HG02884 (cell line): ENCODE data around the gene KIF19.

Source experiments
- ATAC-seq: cut with Tn5 transposase; IDR thresholded peaks from one replicate; pipeline ENCODE4 v1.9.1; 2021; ENCODE audit warnings: mild to moderate bottlenecking, moderate library complexity; ENCODE audit not compliant: unreplicated experiment

The KIF19 gene

DNA sequence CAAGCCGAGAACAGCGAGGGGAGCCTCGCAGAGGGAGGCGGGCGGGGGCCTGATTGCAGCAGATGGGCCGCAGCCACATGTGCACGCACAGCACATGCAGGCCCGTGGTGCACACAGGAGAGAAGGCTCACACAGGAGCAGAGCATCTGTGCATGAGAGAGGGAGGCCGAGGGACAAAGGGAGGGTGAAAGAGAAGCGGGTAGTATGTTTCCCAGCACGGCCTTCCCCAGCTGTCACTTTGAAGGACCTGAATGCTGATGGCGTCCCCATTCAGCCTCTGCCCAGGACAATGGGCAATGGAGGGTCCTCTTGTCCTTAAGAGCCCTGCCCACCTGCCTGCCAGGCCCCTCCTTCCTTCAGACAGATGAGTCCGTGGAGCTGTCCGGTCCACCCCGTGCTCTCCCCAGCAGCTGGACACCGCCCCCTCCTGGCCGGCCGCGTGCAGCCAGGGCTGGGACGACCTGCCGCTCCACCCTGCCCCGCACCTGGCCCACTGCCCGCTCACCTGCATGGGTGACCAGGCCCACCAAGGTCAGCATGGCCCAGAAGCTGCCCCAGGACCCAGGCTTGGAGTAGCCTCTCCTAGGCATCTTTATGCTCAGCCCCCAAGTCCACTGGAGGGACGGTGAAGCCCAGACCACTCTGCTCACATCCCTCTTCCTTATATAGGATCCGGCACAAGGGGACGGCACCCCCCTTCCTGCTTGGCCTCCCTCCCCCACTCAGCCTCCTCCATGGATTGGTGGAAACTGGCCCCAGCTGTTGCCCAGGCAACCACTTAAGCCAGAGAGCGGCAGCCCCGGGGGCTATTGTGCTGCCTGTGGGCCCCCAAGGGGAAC lies 35.4 kb downstream of the KIF19 start, which contains the start of gene BTBD17:
BTBD17 (minus strand) TSS at position 639 of the 839 bp plus-strand sequence; CDS start at position 590, 49 bp downstream.
- no peak for ATAC-seq

DNA sequence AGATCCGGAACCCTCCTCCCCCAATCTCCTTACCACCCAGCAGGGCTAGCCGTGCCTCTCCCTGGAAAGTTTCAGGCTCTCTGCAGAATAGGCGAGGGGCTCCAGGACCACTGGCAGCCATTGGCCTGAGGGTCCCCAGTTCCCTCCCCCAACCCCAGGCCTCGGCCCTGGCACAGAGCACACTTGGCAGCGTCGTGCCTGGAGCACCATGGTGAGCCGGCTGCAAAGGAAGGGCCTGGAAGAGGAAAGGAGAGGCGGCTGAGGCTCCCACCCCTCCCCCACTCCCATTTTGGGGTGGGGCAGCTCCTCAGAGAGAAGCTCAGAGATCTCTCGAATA lies 36.0 kb downstream of the KIF19 start:
- ATAC-seq = no peak

DNA sequence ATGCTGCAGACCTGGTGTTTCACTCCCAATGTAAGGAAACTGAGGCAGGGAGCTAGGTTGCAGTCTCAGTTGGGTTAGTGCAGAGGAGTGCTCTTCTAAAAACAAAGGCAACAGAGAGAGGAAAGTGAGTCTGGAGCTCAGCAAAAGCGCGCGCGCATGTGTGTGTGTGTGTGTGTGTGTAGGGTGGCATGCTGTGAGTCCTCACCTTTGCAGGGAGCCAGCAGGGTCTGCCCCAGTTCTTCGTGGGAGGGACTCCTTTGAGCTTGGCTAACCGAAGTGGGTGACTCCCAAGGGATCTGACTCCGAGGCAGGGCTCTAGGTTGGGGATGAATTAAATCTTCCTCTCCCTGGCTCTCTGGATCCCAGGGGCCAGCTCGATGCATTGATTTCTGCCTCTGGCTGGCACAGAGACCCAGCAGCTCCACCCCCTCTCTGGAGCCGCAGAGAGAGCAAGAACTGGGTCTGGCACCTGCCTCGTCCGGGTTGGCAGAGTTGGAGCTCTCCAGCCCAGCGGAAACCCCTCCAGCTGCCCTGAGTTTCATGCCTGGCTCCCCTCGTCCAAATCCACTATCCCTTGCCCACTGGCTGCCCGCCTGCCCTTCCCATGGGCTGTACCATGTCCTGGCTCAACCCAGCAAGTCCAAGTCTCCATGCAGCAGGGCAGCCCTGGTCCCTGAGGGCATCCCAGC lies 36.9 kb downstream of the KIF19 start:
- ATAC-seq = no peak

DNA sequence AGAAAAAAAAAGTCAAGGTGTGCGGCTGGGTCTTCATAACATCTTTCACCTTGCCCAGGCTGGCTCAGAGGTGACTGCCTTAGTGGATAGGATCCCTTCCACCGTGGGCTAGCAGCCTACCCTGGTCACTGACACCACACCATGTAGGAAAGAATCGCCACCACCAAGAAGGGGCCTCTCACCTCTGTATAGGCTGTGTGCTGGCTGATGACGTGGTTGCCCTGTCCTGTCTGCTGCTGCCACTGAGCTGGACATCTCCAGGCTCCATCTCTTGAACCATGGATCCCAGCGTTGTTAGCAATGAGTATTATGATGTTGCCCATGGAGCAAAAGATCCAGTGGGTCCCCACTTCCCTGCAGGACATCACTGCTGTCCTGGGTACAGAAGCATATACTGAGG lies 41.2 kb downstream of the KIF19 start, which contains the start of gene GPR142:
GPR142 (plus strand) TSS at position 301 of the 400 bp plus-strand sequence. CDS start 2,035 bp downstream, outside the sequence.
- no peak for ATAC-seq

DNA sequence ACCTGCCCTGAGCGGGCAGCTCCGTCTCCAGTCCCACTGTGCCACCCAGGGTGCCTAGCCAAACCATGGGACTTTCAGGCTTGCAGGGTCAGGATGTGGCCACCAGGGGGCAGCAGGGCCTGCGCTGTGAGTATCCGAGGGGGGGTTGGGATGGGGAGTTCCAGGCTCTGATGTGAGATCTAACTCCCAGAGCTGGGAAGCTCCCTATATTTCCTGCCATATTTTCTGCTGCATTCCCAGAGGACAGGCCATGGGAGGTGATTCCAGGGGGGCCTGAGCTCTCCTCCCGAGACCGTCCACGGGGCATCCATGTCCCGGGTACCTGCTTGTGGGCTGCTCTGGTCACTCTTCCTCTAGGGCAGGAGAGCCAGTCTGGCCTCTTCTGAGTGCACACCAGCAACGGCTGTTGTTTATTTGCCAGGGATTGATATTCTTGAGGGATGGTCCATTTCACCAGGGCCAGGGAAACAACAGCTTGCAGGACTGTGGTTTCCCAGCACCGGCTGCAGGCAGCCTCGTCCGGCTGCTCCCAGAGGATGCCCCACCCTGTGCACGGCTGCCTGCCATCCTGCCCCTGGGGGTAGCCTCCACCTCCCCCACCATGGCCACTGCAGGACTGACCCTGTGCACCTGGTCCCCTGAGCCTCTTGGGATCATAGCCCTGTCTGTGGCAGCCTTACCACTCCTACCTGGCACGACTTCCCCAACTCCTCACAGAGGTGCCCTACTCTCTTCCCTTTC lies 42.5 kb downstream of the KIF19 start:
- no peak for ATAC-seq

DNA sequence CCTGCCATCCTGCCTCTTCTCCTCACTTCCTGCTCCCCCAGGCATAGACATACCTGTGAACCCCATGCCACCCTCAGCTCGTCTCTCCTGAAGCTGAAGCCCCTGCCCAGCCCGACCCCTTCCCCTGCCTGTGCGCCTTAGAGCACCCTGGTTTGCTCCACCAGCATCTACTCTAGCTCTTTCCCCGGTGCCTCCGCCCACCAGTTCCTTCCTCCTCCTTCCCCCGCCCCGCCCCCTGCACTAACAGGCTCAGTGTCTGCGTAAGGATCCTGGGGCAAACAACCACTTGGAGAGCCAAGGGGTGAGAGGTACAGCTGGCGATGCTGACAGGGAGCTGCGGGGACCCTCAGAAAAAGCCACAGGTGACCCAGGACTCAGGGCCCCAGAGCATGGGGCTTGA lies 43.2 kb downstream of the KIF19 start:
- no peak for ATAC-seq

DNA sequence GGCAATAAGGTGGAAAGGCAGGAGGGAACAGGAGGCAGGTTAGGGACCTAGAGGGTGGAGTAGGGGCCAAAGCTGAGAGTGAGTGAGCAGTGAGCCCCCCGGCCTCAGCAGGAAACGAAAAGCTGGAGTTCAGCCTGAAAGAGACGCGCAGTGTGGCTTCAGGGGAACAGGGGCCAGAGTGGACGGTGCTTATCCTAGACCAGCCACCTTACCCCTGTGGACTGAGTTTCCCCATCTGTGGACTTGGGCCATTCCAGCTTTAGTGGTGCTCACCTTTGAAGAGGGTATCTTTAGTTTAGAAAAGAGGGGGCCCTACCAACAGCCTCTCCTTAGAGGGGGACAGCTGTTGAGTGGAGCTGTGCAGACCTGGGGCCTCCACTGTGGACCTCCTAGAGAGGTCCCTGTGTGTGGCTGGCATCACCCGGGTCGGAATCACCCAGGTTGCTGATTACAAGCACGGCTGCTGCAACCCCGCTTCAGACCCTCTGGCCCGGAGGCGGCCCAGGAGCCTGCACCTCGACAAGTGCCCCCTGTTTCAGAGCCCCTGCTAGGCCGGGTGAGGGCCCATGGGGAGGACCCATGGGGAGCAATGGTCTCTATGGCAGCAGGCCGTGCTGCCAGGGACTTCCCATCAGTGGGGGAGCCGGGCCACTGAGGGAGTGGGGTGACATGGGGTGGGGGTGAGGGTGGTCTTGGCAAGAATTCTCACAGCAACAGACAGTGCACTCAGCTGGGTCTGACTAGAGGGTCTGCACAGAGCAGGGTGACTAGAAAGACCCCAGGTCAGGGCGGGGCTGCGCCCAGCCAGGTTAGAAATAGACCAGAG lies 43.9 kb downstream of the KIF19 start:
- ATAC-seq = no peak

DNA sequence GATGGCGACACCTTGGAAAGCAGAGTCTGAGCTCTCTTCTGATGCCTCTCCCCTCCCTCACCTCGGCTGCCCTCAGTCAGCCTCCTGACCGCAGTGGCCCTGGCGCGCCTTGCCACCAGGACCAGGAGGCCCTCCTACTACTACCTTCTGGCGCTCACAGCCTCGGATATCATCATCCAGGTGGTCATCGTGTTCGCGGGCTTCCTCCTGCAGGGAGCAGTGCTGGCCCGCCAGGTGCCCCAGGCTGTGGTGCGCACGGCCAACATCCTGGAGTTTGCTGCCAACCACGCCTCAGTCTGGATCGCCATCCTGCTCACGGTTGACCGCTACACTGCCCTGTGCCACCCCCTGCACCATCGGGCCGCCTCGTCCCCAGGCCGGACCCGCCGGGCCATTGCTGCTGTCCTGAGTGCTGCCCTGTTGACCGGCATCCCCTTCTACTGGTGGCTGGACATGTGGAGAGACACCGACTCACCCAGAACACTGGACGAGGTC lies 45.7 kb downstream of the KIF19 start:
- no peak for ATAC-seq

DNA sequence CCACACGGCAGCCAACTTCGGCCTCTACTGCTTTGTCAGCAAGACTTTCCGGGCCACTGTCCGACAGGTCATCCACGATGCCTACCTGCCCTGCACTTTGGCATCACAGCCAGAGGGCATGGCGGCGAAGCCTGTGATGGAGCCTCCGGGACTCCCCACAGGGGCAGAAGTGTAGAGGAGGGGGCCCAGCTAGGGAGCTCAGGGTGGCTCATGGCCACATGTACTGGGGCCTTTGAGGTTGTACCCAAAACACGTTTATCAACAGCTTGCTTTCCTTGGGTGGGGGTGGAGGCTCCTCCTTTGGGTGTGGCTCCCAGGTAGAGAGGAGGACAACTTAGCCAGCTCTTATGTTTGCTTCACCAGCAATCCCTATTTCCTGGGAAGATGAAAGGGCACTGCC lies 46.4 kb downstream of the KIF19 start:
- no peak for ATAC-seq

DNA sequence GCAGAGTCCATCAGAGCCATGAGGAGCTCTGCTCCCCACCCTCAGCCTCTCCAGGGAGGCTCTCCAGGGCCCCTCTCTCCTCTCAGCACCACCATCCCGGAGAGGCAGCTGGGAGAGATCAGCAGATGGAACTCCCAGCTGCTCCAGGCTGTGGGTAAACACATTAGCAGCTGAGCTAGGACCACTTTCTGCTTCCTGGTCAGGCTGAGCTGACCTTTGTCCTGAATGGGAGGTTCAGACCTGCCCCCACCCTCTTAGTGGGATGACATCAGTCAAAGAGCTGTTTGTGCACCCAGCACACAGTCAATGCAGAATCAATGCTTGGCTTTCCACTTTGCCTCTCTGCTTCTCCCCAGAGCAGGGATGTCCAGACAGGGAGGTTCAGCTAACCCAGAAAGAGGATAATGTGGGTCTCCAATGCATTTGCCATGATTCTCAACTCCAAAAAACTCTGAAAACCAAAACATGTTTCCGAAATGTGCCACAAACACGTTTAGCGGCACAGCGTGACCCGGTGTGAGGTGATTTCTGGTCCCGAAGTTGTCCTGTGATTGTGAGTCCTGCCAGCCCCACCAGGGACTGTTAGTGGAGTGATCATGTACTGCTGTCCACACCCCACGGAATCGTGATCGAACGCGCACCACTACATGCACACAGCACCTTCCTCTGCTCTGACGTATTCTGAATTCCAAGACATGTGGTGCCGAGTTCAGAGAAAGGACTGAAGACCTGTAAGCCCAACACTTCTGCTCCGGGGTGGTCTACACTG lies 48.0 kb downstream of the KIF19 start:
- no peak for ATAC-seq

DNA sequence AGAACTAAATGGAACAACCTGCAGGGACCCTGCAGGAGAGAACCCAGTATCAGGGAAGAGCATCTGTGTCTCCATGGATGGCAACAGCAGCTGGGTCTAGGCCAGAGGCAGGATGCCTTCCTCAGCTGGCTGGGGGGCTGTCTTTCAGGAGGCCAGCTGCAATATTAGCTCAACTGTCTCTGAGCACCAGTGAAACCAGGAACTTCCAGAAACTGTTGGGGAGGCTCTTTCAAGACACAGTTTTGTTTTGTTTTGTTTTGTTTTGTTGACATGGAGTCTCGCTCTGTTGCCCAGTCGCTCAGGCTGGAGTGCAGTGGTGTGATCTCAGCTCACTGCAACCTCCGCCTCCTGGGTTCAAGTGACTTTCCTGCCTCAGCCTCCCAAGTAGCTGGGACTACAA lies 48.8 kb downstream of the KIF19 start:
- no peak for ATAC-seq

DNA sequence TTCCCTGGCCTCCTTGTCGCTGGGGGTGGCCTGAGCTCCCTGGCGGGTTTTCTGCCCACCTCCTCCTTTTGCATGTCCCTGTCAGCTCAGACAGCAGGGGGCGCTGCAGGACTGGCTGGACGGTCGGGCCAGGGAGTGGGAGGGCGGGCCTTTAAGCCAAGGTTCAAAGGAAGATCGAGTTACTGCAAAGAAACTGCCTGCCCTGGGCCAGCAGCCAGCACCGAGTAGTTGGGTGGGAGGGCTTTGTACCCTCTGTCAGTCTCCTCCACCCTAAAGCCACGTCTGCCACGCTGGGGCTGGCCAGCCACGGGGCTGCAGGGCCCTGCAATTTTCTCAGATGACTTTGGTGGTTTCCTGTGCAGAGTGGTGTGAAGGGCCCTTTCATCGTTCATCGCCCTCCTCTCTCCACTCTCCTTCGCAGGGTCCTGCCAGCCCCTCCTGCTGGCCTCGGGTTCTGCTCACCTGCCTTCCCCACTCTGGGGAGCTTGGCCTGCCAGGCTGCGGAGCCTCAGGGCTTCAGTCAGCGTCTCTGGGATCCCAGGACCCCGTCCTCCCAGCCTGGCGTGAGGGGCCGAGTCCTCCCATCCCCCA lies 53.6 kb downstream of the KIF19 start:
- ATAC-seq = no peak

DNA sequence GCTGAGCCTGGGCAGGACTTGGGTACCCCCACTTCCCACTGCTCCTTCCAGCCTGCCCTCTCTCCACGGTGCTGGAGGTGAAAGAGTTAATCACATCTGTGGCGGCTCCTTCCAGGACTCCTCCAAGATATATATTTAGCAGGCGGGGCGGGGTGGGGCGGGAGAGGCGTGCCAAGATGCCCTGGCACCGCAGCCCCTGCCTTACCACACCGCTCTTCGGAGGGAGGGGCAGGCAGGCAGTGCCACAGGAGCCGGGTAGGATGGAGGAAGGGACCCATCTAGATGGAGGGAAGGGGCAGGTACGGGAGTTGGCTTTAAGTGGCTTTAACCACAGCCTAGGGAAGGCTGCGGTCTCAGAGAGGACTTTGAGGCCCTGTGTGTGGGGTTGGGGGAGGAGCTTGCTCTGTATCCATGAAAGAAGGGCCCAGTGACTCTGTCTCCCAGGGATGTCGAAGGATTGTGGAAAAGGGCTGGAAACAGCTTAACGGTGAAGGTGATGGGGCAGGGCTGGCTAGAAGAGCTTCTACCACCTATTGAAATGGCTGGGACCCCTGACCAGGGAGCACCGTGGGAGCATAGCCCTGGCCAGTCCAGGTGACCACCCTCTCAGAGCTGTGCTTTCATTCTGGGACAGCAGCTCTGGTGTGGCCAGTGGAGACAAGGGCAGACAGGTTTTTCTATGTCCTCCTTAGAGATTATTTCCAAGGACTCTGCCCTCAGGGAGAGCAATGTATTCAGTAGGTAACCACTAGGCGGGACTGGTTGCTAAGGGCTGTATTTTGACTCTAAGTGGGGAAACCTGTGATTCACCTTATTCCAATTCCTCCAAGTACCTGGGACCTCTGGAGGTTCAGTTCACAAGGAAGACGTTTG lies 54.3 kb downstream of the KIF19 start:
- no peak for ATAC-seq

DNA sequence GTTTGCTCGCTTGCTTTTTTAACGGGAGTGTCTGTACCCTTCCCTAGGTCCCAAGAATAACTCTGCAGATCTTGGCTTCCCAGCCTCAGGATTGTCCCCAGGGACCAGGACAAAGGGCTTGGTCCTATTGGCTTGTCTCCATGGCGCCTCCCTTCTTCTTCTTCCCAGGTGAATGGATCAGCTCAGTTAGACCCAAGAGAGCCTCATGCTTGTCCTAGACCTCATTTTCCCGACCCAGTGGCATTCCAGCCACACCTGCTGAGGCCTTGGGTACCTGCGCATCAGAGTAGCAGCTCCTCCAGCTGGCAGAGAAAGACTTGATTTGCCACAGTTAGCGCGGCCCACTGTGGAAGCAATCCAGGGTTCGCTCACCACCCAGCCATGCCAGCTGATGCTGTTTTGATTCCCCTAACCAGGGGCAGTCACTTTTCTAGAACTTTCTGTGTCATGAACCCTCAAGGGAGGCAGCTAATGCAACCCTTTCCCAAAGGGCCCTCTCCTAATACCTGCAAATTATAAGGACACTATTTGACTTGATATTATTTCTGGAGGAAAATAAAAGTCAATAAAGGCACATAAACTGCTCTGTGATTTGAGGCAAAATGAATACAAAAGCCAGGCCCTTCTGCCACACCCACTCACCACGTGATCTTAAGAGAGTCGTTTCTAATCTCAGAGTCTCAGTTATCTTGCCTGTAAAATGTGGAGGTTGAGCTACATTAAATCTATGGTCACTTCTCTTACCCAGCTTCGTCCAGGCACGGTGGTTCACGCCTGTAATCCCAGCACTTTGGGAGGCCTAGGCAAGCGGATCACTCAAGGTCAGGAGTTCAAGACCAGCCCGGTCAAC lies 55.2 kb downstream of the KIF19 start:
- no peak for ATAC-seq

DNA sequence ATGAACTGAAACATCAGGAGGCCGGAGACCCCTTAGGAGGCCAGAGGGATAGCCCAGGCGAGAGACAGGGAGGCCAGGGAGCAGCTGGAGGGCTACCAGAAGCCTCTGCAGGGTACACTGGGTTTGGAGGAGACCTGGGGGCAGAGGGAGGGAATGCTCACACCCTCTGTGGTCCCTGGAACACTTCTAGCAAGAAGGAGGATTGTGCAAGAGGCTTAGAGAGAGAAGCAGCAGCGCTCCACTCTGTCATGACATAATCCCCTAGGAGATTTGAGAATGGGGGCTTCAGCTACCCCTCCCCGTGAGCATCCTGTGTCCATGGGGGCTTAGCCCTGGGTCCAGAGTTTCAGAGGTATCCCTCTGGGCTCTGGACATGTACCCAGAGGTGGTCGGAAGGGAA lies 57.1 kb downstream of the KIF19 start:
- ATAC-seq = no peak

DNA sequence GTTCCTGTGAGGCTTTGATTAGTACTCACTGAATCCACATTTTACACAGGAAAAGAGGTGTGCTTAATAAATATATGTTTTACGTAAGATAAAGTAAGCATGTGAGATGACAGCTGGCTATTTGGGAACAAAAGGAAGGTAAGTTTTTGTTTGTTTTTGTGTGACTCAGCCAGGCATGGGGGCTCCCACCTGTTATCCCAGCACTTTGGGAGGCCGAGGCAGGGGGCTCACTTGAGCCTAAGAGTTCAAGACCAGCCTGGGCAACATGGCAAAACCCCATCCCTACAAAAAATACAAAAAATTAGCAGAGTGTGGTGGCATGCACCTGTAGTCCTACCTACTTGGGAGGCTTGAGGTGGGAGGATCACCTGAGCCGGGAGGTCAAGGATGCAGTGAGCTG lies 59.2 kb downstream of the KIF19 start:
- no peak for ATAC-seq

DNA sequence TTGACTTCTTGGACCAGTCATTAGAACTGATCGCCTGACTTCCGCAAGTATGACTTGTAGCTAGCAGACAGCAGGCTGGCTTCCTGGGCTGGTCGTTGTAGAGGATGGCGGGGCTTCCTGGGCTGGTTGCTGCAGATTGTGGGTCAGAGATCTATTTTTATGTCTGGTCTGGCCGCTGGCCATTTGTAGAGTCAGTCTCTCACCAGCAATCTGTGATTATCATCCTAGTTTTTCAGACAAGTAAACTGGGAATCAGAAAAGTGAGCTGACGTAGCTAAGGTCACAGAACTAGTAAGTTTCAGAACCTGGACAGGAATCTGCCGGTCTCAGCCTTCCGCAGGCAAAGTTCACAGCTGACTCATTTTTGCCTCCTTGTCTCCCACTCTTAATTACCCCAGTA lies 60.4 kb downstream of the KIF19 start:
- no peak for ATAC-seq
